K562 treated with DMSO at 1 percent for 4 hours (cell line): ENCODE data around the gene SIX5. TPM values are rescaled to one million over a fixed set of nuclear protein-coding genes. Genes with fewer than 3 reads are reported as not detected.

ENCODE experiments used
- total RNA-seq: library from RNA; unstranded; fragments of 300-600 nt; gene quantifications from 2 replicates; pipeline ENCODE4 v1.2.3, GENCODE V29; 2022; ENCODE audit not compliant: insufficient read depth

The SIX5 gene
- 18.3 and 23.1 TPM in 2 replicates for total RNA-seq

DNA sequence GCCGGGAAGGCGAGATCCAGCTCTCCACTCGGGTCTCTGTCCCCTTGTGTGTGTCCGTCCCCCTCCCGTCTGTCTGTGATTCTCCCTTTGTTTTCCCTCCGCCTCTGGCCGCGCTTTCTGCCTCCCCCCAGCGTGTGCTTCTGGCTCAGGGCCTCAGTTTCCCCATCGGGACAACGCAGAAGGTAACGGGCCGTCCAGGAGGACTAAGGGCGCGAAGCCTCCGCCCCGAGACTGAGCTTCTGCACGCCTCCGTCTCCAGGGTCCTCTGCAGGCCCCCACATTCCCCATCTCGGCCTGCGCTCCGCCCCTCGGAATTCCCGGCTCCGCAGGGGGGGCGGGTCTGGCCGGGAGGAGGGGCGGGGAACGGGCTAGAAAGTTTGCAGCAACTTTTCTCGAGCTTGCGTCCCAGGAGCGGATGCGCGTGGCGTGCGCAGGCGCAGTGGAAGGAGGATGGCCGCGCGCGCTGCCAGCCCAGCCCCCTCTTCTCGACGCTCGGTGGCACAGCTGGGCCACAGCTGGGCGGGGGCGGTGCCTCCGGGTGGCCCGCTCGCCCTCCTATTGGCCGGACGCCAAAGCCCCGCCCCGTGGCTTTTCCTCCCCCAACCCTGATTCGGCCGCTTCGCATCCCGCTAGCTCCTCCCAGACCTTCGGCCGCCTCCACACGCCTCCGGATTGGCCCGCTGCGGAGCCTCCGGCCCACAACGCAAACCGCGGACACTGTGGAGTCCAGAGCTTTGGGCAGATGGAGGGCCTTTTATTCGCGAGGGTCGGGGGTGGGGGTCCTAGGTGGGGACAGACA is at the start of gene SIX5:
SIX5 (minus strand) TSS at position 269 of the 799 bp plus-strand sequence. CDS start 408 bp downstream, outside the sequence.

DNA sequence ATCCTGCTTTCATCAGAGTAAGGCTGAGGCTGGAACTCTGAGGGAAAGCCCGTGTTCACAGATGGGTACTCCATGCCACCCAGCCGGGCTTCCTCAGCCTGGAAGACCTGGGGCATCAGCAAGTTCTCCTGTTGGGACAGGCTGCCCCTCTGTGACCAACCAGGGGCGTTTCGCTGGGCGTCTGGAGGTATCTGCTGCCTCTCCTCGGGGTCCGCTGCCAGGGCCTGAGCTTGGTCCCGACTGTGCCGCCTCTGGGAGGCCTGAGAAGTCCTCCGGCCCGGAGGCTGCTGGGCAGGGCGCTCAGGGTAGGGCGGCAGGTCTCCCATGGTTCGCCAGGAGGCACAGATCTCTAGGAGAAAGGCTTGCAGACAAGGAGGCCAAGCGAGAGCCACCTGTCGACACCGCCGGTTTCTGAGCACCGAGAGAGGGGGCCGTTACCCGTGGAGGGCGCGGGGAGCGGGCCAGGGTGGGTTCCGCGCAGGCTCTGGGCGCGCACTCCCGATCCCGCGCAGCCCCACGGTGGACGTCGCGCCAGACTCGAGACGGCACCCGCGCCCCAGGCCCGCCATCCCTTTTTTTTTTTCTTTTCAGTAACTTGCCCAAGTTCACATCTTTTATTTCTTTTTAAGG is 45.9 kb upstream of the SIX5 start, which contains the start of gene RSPH6A:
RSPH6A (minus strand) TSS at position 458 of the 630 bp plus-strand sequence; CDS start at position 326, 132 bp downstream.

GRCh38 chr19:45792470-45793177 is 23.6 kb upstream of the SIX5 start, which contains the start of gene DMWD:
TSS of gene DMWD (minus strand) at chr19:45792845. CDS start at chr19:45792756, 89 bp downstream.

DNA sequence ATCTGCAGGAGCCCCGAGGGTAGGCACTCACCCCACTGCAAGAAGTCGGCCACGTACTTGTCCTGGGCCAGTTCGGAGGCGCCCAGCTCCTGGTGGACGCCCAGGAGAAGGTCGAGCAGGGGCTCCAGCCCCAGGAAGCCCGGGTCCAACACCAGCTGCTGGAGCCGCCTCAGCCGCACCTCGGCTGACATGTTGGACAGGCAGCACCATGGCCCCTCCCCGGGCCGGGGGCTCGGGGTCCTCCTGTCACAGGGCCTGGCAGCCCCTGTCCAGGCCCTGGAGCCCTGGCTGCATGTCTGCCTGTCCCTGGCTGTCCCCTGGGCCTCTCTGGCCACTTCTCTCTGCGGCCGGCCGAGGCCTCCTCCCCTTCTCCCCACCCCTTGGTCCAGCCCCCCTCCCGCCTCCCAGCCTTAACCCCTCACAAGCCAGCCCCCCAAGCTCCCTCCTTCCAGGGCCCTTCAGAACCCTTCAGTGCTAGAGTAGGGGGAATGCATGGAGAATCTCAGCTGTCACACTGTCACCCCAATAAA is 13.2 kb upstream of the SIX5 start, which contains the start of gene DMPK:
DMPK (minus strand) TSS at position 329 of the 530 bp plus-strand sequence; CDS start at position 191, 138 bp downstream.

GRCh38 chr19:45733160-45733810 is 35.8 kb downstream of the SIX5 start, which contains the start of gene MEIOSIN:
TSS of gene MEIOSIN (plus strand) at chr19:45733439. CDS start at chr19:45735377, 1,938 bp downstream.

DNA sequence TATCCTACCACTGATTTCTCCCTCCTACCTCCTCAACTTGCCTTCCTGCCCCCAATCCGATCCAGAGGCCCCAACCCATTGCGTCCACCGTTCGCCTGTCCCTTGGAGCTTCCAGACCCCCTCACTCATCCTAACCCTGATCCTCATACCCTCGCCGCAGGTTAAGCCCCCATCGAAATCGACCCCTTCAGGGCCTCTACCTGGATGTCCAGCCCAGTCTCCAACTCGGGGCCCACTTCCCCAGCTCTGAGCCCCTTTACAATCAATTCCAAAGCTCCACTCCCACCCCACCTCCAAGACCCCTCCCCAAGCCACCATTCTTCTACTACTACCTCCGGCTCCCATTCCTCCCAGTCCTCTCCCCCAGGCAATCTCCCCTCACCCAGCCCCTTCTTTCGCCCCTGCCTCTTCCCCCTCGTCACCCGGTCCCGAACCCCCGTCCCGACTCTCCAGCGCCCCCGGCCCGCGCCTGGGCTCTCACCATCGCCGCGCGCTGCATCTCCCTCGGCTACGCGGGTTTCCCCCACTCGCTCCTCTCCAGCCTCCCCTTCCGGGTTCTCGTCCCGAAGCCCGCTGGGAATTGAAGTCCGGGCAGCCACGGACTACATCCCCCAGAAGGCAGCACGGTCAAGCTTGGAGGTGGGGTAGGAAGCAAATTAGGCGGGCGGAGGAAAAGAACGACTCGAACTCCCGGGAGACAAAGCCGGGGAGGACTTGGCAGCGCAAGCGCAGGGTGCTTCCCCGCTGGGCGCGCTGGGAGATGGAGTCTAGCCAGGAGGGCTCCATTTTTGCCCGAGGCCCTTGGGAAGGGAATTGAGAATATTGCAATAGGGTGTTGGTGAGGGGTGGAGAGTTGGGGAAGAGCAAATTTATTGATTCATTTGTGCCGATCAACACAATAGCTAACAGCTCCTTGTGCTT is 38.4 kb downstream of the SIX5 start, which contains the start of gene FBXO46:
FBXO46 (minus strand) TSS at position 529 of the 921 bp plus-strand sequence. CDS start 17,401 bp downstream, outside the sequence.

Other genes starting within 250 kb of the SIX5 start
- 5.3 and 15.5 TPM in 2 replicates for gene OPA3, start 184.4 kb downstream of the SIX5 start, total RNA-seq
- not detected in 2 replicates for gene GPR4, start 167.0 kb downstream of the SIX5 start, total RNA-seq
- gene EML2, start 129.9 kb downstream of the SIX5 start, total RNA-seq, result 48.9 and 83.8 TPM in 2 replicates
- gene GIPR, start 101.0 kb downstream of the SIX5 start, total RNA-seq, result 11.7 and 15.8 TPM in 2 replicates
- gene SNRPD2, start 77.3 kb downstream of the SIX5 start, total RNA-seq, result 823 and 893 TPM in 2 replicates
- gene QPCTL, start 76.6 kb downstream of the SIX5 start, total RNA-seq, result 22.5 and 31.7 TPM in 2 replicates
- gene FBXO46, start 38.4 kb downstream of the SIX5 start, total RNA-seq, result 16.7 TPM in 2 replicates
- 0.28 and 0.44 TPM in 2 replicates for gene MEIOSIN, start 35.8 kb downstream of the SIX5 start, total RNA-seq
- gene DMPK, start 13.2 kb upstream of the SIX5 start, total RNA-seq, result 40.1 and 61.8 TPM in 2 replicates
- gene DMWD, start 23.6 kb upstream of the SIX5 start, total RNA-seq, result 32.7 and 43.6 TPM in 2 replicates
- 0.44 and 1.2 TPM in 2 replicates for gene RSPH6A, start 46.1 kb upstream of the SIX5 start, total RNA-seq
- gene SYMPK, start 93.9 kb upstream of the SIX5 start, total RNA-seq, result 85.7 and 90.4 TPM in 2 replicates
- gene FOXA3, start 95.1 kb upstream of the SIX5 start, total RNA-seq, result 3.1 and 4.3 TPM in 2 replicates
- gene IRF2BP1, start 116.9 kb upstream of the SIX5 start, total RNA-seq, result 40.4 and 41.9 TPM in 2 replicates
- 7.3 and 9.6 TPM in 2 replicates for gene MYPOP, start 133.4 kb upstream of the SIX5 start, total RNA-seq
- gene NANOS2, start 145.5 kb upstream of the SIX5 start, total RNA-seq, result not detected in 2 replicates
- not detected in 2 replicates for gene NOVA2, start 204.6 kb upstream of the SIX5 start, total RNA-seq
- 7.1 and 10.1 TPM in 2 replicates for gene CCDC61, start 226.2 kb upstream of the SIX5 start, total RNA-seq